CD4-positive, alpha-beta T cell (primary cell): ENCODE measurements around the gene CHCHD4. TPM values are rescaled to one million over a fixed set of nuclear protein-coding genes. Genes with fewer than 3 reads are reported as not detected.

Experiments used
- ATAC-seq: fragments of 200-7000 bp; cut with Tn5 transposase; one replicate; pipeline ENCODE4 v1.10.0; 2022; ENCODE audit warnings: mild to moderate bottlenecking; ENCODE audit not compliant: poor library complexity
- CTCF ChIA-PET: fragments of 350-600 bp; sonication (Branson Sonifier 250); formaldehyde crosslinking; loops from one replicate; lab custom pipeline; 2021; ENCODE audit warnings: antibody characterized with exemption, inconsistent platforms; lab: Charles Lee
- POLR2A ChIA-PET: fragments of 350-600 bp; sonication (Branson Sonifier 250); formaldehyde crosslinking; loops from one replicate; lab custom pipeline; 2021; ENCODE audit warnings: antibody characterized with exemption, inconsistent platforms; lab: Charles Lee
- DNase-seq, 14 experiments: peaks; one replicate each; pipeline ENCODE4 v3.0.0-alpha.2; 2013 to 2020; ENCODE audit warnings: mixed read lengths in 2 of 14
- H3K27ac ChIP-seq, 2 donors: one replicate each; pipeline versions ENCODE4 v1.5.1 to v1.7.0; 2013; ENCODE audit warnings: low read length in 2 of 2, low read depth in 1 of 2, mild to moderate bottlenecking in 1 of 2
- H3K27me3 ChIP-seq, 2 experiments: 1 replicate in 1 of 2; 2 replicates in 1 of 2; pipeline versions ENCODE4 v1.6.1 to v1.7.0; 2013; ENCODE audit warnings: low read length in 2 of 2, control low read depth in 1 of 2, mild to moderate bottlenecking in 1 of 2, moderate library complexity in 1 of 2; ENCODE audit not compliant: insufficient read depth in 2 of 2, control insufficient read depth in 1 of 2
- H3K36me3 ChIP-seq: one replicate; pipeline ENCODE4 v1.6.1; 2013; ENCODE audit warnings: low read length, control low read depth; ENCODE audit not compliant: insufficient read depth
- H3K4me1 ChIP-seq: one replicate; pipeline ENCODE4 v1.6.1; 2013; ENCODE audit warnings: low read length, control low read depth; ENCODE audit not compliant: insufficient read depth
- H3K4me3 ChIP-seq: one replicate; pipeline ENCODE4 v1.5.1; 2013; ENCODE audit warnings: mild to moderate bottlenecking, low read length, moderate library complexity
- H3K9me3 ChIP-seq, 2 experiments: 1 replicate in 1 of 2; 2 replicates in 1 of 2; pipeline versions ENCODE4 v1.6.1 to v1.7.0; 2013; ENCODE audit warnings: low read length in 2 of 2, mild to moderate bottlenecking in 2 of 2, control low read depth in 1 of 2, moderate library complexity in 1 of 2; ENCODE audit not compliant: control insufficient read depth in 1 of 2, insufficient read depth in 1 of 2
- H3K27ac Mint-ChIP-seq: one replicate; pipeline ENCODE4 v1.8.0; 2020; ENCODE audit warnings: mixed read lengths
- H3K27me3 Mint-ChIP-seq: one replicate; pipeline ENCODE4 v1.8.0; 2021; ENCODE audit warnings: mixed read lengths
- H3K36me3 Mint-ChIP-seq: one replicate; pipeline ENCODE4 v1.8.0; 2021; ENCODE audit warnings: low read depth, mixed read lengths
- H3K4me1 Mint-ChIP-seq: one replicate; pipeline ENCODE4 v1.8.0; 2021; ENCODE audit warnings: low read depth, mixed read lengths
- H3K4me3 Mint-ChIP-seq: one replicate; pipeline ENCODE4 v1.8.0; 2020; ENCODE audit warnings: mild to moderate bottlenecking, mixed read lengths
- H3K9me3 Mint-ChIP-seq: one replicate; pipeline ENCODE4 v1.8.0; 2020; ENCODE audit warnings: mixed read lengths
- intact Hi-C, 2 experiments: fragments of 100-400 bp; cut with DNase I in 1 of 2; cut with micrococcal nuclease in 1 of 2; formaldehyde crosslinking; loops; one replicate each; pipeline versions ENCODE4 v1.15.1 to v1.9.0; 2023 to 2025; cut with DNase I, micrococcal nuclease
- total RNA-seq, 174 experiments: library from RNA in 2 of 174; stranded (reverse) in 2 of 174; gene quantifications; one replicate each; pipeline ENCODE4 v1.2.3 and lab custom pipeline; 2021 to 2026
- TF ChIP-seq, protein P1 (sequence below): fragments of 200-600 bp; IDR thresholded peaks from one replicate; pipeline ENCODE4 v1.8.0; 2022; ENCODE audit warnings: antibody characterized with exemption, mild to moderate bottlenecking

CHCHD4 gene
- total RNA-seq, 2 experiments from 2014 or later = 0.50 to 1.1 TPM

DNA sequence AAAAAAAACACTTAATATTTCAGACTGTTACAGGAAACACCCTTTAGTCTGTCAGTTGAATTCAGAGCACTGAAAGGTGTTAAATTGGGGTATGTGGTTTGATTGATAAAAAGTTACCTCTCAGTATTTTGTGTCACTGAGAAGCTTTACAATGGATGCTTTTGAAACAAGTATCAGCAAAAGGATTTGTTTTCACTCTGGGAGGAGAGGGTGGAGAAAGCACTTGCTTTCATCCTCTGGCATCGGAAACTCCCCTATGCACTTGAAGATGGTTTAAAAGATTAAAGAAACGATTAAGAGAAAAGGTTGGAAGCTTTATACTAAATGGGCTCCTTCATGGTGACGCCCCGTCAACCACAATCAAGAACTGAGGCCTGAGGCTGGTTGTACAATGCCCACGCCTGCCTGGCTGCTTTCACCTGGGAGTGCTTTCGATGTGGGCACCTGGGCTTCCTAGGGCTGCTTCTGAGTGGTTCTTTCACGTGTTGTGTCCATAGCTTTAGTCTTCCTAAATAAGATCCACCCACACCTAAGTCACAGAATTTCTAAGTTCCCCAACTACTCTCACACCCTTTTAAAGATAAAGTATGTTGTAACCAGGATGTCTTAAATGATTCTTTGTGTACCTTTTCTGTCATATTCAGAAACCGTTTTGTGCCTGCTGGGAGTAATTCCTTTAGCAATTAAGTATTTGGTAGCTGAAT is 18.0 kb upstream of the CHCHD4 start:
- H3K4me1 Mint-ChIP-seq = peaks cover 62% of the 10 kb centered on the region

DNA sequence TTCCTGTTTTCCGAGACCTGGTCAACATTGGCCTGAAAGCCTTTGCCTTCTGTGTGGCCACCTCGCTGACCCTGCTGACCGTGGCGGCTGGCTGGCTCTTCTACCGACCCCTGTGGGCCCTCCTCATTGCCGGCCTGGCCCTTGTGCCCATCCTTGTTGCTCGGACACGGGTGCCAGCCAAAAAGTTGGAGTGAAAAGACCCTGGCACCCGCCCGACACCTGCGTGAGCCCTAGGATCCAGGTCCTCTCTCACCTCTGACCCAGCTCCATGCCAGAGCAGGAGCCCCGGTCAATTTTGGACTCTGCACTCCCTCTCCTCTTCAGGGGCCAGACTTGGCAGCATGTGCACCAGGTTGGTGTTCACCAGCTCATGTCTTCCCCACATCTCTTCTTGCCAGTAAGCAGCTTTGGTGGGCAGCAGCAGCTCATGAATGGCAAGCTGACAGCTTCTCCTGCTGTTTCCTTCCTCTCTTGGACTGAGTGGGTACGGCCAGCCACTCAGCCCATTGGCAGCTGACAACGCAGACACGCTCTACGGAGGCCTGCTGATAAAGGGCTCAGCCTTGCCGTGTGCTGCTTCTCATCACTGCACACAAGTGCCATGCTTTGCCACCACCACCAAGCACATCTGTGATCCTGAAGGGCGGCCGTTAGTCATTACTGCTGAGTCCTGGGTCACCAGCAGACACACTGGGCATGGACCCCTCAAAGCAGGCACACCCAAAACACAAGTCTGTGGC is 17.1 kb upstream of the CHCHD4 start:
- peaks cover 62% of the 10 kb centered on the region for H3K4me1 Mint-ChIP-seq
- H3K27ac Mint-ChIP-seq = peak overlapping the region; percentile 96
- ChIA-PET CTCF (interaction anchor here (0.7 to 5.9 kb wide), 5 partner anchors 14 to 245 kb away, joined by 3 to 44 read pairs (median 4); partner anchors contain the start of genes CHCHD4, LSM3, TMEM43 and XPC), POLR2A (interaction anchor here (1.2 to 8.7 kb wide), 9 partner anchors 8 to 510 kb away, joined by 3 to 106 read pairs (median 4); partner anchors contain the start of genes CCDC174, CHCHD4, LSM3 and TMEM43)
- H3K36me3 Mint-ChIP-seq = peaks cover 70% of the 10 kb centered on the region
- no peaks in the 10 kb centered on the region for H3K9me3 Mint-ChIP-seq
- TF ChIP-seq, protein P1, sequence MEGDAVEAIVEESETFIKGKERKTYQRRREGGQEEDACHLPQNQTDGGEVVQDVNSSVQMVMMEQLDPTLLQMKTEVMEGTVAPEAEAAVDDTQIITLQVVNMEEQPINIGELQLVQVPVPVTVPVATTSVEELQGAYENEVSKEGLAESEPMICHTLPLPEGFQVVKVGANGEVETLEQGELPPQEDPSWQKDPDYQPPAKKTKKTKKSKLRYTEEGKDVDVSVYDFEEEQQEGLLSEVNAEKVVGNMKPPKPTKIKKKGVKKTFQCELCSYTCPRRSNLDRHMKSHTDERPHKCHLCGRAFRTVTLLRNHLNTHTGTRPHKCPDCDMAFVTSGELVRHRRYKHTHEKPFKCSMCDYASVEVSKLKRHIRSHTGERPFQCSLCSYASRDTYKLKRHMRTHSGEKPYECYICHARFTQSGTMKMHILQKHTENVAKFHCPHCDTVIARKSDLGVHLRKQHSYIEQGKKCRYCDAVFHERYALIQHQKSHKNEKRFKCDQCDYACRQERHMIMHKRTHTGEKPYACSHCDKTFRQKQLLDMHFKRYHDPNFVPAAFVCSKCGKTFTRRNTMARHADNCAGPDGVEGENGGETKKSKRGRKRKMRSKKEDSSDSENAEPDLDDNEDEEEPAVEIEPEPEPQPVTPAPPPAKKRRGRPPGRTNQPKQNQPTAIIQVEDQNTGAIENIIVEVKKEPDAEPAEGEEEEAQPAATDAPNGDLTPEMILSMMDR = no peak
- Histone ChIP-seq H3K27me3 (no peaks in the 10 kb centered on the region), H3K36me3 (peaks cover 63% of the 10 kb centered on the region), H3K4me1 (peaks cover 66% of the 10 kb centered on the region), H3K9me3 (no peaks in the 10 kb centered on the region), H3K27ac (peak overlapping the region; percentile 90 to 98), H3K4me3 (no peak overlapping the region)
- intact Hi-C loops = loop anchor here (1.0 to 10.0 kb wide), 4 partner anchors 13 to 953 kb away; partner anchors contain the start of genes CHCHD4 (in 1 of the 2), RBSN (in 1 of the 2) and TMEM43 (in 1 of the 2)
- ATAC-seq = no peak
- H3K4me3 Mint-ChIP-seq = no peak overlapping the region
- H3K27me3 Mint-ChIP-seq = no peaks in the 10 kb centered on the region
- DNase-seq = peak in 4 of 14 experiments; percentile 18 to 50 (median 31)

More for the DNA sequence above, 18.0 kb upstream of the CHCHD4 start:
- no peaks in the 10 kb centered on the region for H3K9me3 ChIP-seq
- peak overlapping the region; percentile 90 to 98 for H3K27ac ChIP-seq
- no peaks in the 10 kb centered on the region for H3K27me3 Mint-ChIP-seq
- H3K36me3 Mint-ChIP-seq = peaks cover 74% of the 10 kb centered on the region
- intact Hi-C loops = loop anchor here (1.0 to 10.0 kb wide), 3 partner anchors 17 to 952 kb away; partner anchors contain the start of genes CHCHD4 (in 1 of the 2), RBSN (in 1 of the 2) and TMEM43 (in 1 of the 2)
- no peaks in the 10 kb centered on the region for H3K9me3 Mint-ChIP-seq
- H3K27ac Mint-ChIP-seq = peak overlapping the region; percentile 96
- H3K4me3 ChIP-seq = peak overlapping the region; percentile 2
- CTCF ChIA-PET = interaction anchor here (0.9 to 5.9 kb wide), 6 partner anchors 14 to 246 kb away, joined by 3 to 44 read pairs (median 4); partner anchors contain the start of genes CHCHD4, LSM3, TMEM43 and XPC
- peak overlapping the region; percentile 44 for H3K4me3 Mint-ChIP-seq
- no peaks in the 10 kb centered on the region for H3K27me3 ChIP-seq
- POLR2A ChIA-PET = interaction anchor here (0.6 to 8.7 kb wide), 12 partner anchors 9 to 509 kb away, joined by 3 to 106 read pairs (median 4); partner anchors contain the start of genes CCDC174, CHCHD4, LSM3 and TMEM43
- TF ChIP-seq, protein P1 = no peak
- H3K4me1 ChIP-seq = peaks cover 67% of the 10 kb centered on the region
- ATAC-seq (peak; percentile 59), DNase-seq (peak in 13 of 14 experiments; percentile 35 to 92 (median 63))
- H3K36me3 ChIP-seq = peaks cover 63% of the 10 kb centered on the region

DNA sequence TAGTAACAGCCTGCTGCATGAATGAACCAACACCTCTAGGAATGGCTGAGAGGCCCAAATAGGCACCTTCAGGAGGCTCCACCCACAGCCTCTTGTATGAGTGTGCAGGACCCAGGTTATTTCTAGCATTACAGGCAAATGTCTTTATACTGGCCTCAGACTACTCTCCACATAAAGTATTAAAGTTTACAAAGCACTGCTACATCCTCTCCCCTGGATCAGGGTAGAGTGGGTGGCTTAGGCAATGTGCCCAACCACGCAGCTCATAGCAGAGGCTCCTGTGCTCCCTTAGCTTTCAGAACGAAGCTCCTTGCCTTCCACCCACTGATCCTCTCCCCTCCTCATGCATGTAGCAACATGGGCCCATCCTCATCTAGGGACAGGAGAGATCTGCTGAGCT is 16.5 kb upstream of the CHCHD4 start:
- Histone ChIP-seq H3K27me3 (no peaks in the 10 kb centered on the region), H3K27ac (peak overlapping the region; percentile 90 to 98), H3K4me3 (no peak overlapping the region), H3K4me1 (peaks cover 60% of the 10 kb centered on the region), H3K36me3 (peaks cover 62% of the 10 kb centered on the region), H3K9me3 (no peaks in the 10 kb centered on the region)
- H3K4me3 Mint-ChIP-seq = no peak overlapping the region
- H3K27ac Mint-ChIP-seq = peak overlapping the region; percentile 96
- no peaks in the 10 kb centered on the region for H3K27me3 Mint-ChIP-seq
- CTCF ChIA-PET = interaction anchor here (0.7 kb wide), 1 partner anchor 34 kb away, joined by 3 read pairs; no protein-coding TSS in a partner anchor
- POLR2A ChIA-PET = interaction anchor here (1.4 to 8.7 kb wide), 4 partner anchors 13 to 510 kb away, joined by 4 to 106 read pairs (median 46); partner anchors contain the start of genes CCDC174, CHCHD4, LSM3 and TMEM43
- peaks cover 70% of the 10 kb centered on the region for H3K36me3 Mint-ChIP-seq
- DNase-seq (no peak), ATAC-seq (no peak)
- peaks cover 59% of the 10 kb centered on the region for H3K4me1 Mint-ChIP-seq
- intact Hi-C loops = loop anchor here in 1 of 2 experiments (1.0 to 10.0 kb wide), 2 partner anchors 13 to 954 kb away; partner anchors contain the start of gene RBSN
- no peaks in the 10 kb centered on the region for H3K9me3 Mint-ChIP-seq
- TF ChIP-seq, protein P1 = no peak
